ENCODE measurements around the gene MYH7.

The MYH7 gene

GRCh38 chr14:23408307-23408630 is 27.2 kb downstream of the MYH7 start:
- TF ChIP-seq CTCF (IDR thresholded peaks at IDR 0.05), result no peak
- H3K4me3 ChIP-seq (ENCODE audit: low read depth, low read length), result no peak overlapping the region
- no peak overlapping the region for H3K4me2 ChIP-seq (ENCODE audit: low read length)
- no peaks in the 10 kb centered on the region for H3K79me2 ChIP-seq
- no peaks in the 10 kb centered on the region for H3K36me3 ChIP-seq (ENCODE audit: control insufficient read depth, insufficient read depth, low read length)
- H3K9ac ChIP-seq, result no peak overlapping the region
- no peaks in the 10 kb centered on the region for H3K4me1 ChIP-seq
- no peaks in the 10 kb centered on the region for H3K27me3 ChIP-seq (ENCODE audit: control insufficient read depth, insufficient read depth, low read length)
- no peaks in the 10 kb centered on the region for H3K9me3 ChIP-seq (ENCODE audit: control insufficient read depth, low read length)
- H2AFZ ChIP-seq, result no peak overlapping the region
- H3K27ac ChIP-seq, result no peak overlapping the region

- H3K79me2 ChIP-seq, result no peaks in the 10 kb centered on the region
- H3K4me1 ChIP-seq, result no peaks in the 10 kb centered on the region
- no peak for TF ChIP-seq CTCF (IDR thresholded peaks at IDR 0.05)
- no peak within 1 kb of the TSS for H3K4me3 ChIP-seq (ENCODE audit: low read depth, low read length)
- no peaks in the 10 kb centered on the region for H3K36me3 ChIP-seq (ENCODE audit: control insufficient read depth, insufficient read depth, low read length)
- no peak within 1 kb of the TSS for H3K4me2 ChIP-seq (ENCODE audit: low read length)
- no peaks in the 10 kb centered on the region for H3K27me3 ChIP-seq (ENCODE audit: control insufficient read depth, insufficient read depth, low read length)
- no peaks in the 10 kb centered on the region for H3K9me3 ChIP-seq (ENCODE audit: control insufficient read depth, low read length)
- H2AFZ ChIP-seq, result no peak within 1 kb of the TSS
- H3K9ac ChIP-seq, result no peak within 1 kb of the TSS
- H3K27ac ChIP-seq, result no peak within 1 kb of the TSS
Observed at GRCh38 chr14:23407516-23408306, 27.7 kb downstream of the MYH7 start, which contains the start of gene MYH6. TSS of gene MYH6 (minus strand) at chr14:23408273. CDS start at chr14:23407223, 1,050 bp downstream.

- Histone ChIP-seq H3K9me3 (ENCODE audit: control insufficient read depth, low read length) (no peaks in the 10 kb centered on the region), H3K36me3 (ENCODE audit: control insufficient read depth, insufficient read depth, low read length) (no peaks in the 10 kb centered on the region), H3K27me3 (ENCODE audit: control insufficient read depth, insufficient read depth, low read length) (no peaks in the 10 kb centered on the region), H3K4me3 (ENCODE audit: low read depth, low read length) (no peak overlapping the region), H3K4me2 (ENCODE audit: low read length) (no peak overlapping the region), H3K79me2 (no peaks in the 10 kb centered on the region), H3K4me1 (no peaks in the 10 kb centered on the region), H2AFZ (no peak overlapping the region), H3K27ac (no peak overlapping the region), H3K9ac (no peak overlapping the region)
- no peak for TF ChIP-seq CTCF (IDR thresholded peaks at IDR 0.05)
Observed at GRCh38 chr14:23406725-23407355, 28.6 kb downstream of the MYH7 start.

- no peaks in the 10 kb centered on the region for H3K4me1 ChIP-seq
- H3K79me2 ChIP-seq, result no peaks in the 10 kb centered on the region
- H3K36me3 ChIP-seq (ENCODE audit: control insufficient read depth, insufficient read depth, low read length), result no peaks in the 10 kb centered on the region
- H2AFZ ChIP-seq, result no peak overlapping the region
- H3K27ac ChIP-seq, result no peak overlapping the region
- no peak overlapping the region for H3K9ac ChIP-seq
- no peaks in the 10 kb centered on the region for H3K27me3 ChIP-seq (ENCODE audit: control insufficient read depth, insufficient read depth, low read length)
- no peak overlapping the region for H3K4me3 ChIP-seq (ENCODE audit: low read depth, low read length)
- no peak overlapping the region for H3K4me2 ChIP-seq (ENCODE audit: low read length)
- no peak for TF ChIP-seq CTCF (IDR thresholded peaks at IDR 0.05)
- H3K9me3 ChIP-seq (ENCODE audit: control insufficient read depth, low read length), result no peaks in the 10 kb centered on the region
Observed at GRCh38 chr14:23406244-23406643, 29.2 kb downstream of the MYH7 start.
